Measurements from ENCODE around the gene ASTN2. TPM values are rescaled to one million over a fixed set of nuclear protein-coding genes. Genes with fewer than 3 reads are reported as not detected.
A peak's percentile ranks its signal among the peaks of the same experiment; 100 is the strongest.

The ASTN2 gene
- total and polyA plus RNA-seq, 2 experiments from 2014 or later, result 5.6 to 7.7 TPM

- Histone ChIP-seq H3K4me3 (no peak overlapping the region), H3K9me3 (ENCODE audit: low read depth) (no peaks in the 10 kb centered on the region), H3K27me3 (no peaks in the 10 kb centered on the region), H3K4me1 (ENCODE audit: low read depth) (no peaks in the 10 kb centered on the region), H3K36me3 (no peaks in the 10 kb centered on the region), H3K27ac (no peak overlapping the region)
- DNase-seq (ENCODE audit: low read depth in 1 of 2, low spot score in 1 of 2), result no peak
- no peak for TF ChIP-seq CTCF (IDR thresholded peaks at IDR 0.05; ENCODE audit: low read depth, low read length)
Measured at GRCh38 chr9:117250610-117251215, 164.1 kb downstream of the ASTN2 start.

- no peak for TF ChIP-seq CTCF (IDR thresholded peaks at IDR 0.05; ENCODE audit: low read depth, low read length)
Measured at GRCh38 chr9:117249799-117250198, 165.1 kb downstream of the ASTN2 start.

GRCh38 chr9:117247266-117247665, 167.6 kb downstream of the ASTN2 start:
- H3K27ac ChIP-seq, result no peak overlapping the region
- H3K27me3 ChIP-seq, result no peaks in the 10 kb centered on the region
- DNase-seq (ENCODE audit: low read depth in 1 of 2, low spot score in 1 of 2), result peak; percentile 10 to 14
- H3K36me3 ChIP-seq, result no peaks in the 10 kb centered on the region
- H3K9me3 ChIP-seq (ENCODE audit: low read depth), result no peaks in the 10 kb centered on the region
- peak; percentile 32 for TF ChIP-seq CTCF (IDR thresholded peaks at IDR 0.05; ENCODE audit: low read depth, low read length)
- no peak overlapping the region for H3K4me3 ChIP-seq
- H3K4me1 ChIP-seq (ENCODE audit: low read depth), result no peaks in the 10 kb centered on the region

More at GRCh38 chr9:117249799-117250198, 165.1 kb downstream of the ASTN2 start:
- no peaks in the 10 kb centered on the region for H3K36me3 ChIP-seq
- no peak for DNase-seq (ENCODE audit: low read depth in 1 of 2, low spot score in 1 of 2)
- H3K4me1 ChIP-seq (ENCODE audit: low read depth), result no peaks in the 10 kb centered on the region
- no peaks in the 10 kb centered on the region for H3K27me3 ChIP-seq
- H3K27ac ChIP-seq, result no peak overlapping the region
- no peaks in the 10 kb centered on the region for H3K9me3 ChIP-seq (ENCODE audit: low read depth)
- H3K4me3 ChIP-seq, result no peak overlapping the region

- Histone ChIP-seq H3K36me3 (no peaks in the 10 kb centered on the region), H3K27ac (no peak overlapping the region), H3K4me3 (no peak overlapping the region), H3K4me1 (ENCODE audit: low read depth) (no peaks in the 10 kb centered on the region), H3K27me3 (no peaks in the 10 kb centered on the region), H3K9me3 (ENCODE audit: low read depth) (no peaks in the 10 kb centered on the region)
- TF ChIP-seq CTCF (IDR thresholded peaks at IDR 0.05; ENCODE audit: low read depth, low read length), result no peak
- peak in 1 of 2 donors; percentile 3 for DNase-seq (ENCODE audit: low read depth in 1 of 2, low spot score in 1 of 2)
Measured at GRCh38 chr9:117245175-117245829, 169.6 kb downstream of the ASTN2 start.

- Histone ChIP-seq H3K27ac (no peak overlapping the region), H3K36me3 (no peaks in the 10 kb centered on the region), H3K27me3 (no peaks in the 10 kb centered on the region), H3K4me1 (ENCODE audit: low read depth) (no peaks in the 10 kb centered on the region), H3K9me3 (ENCODE audit: low read depth) (no peaks in the 10 kb centered on the region), H3K4me3 (no peak overlapping the region)
- DNase-seq (ENCODE audit: low read depth in 1 of 2, low spot score in 1 of 2), result no peak
- TF ChIP-seq CTCF (IDR thresholded peaks at IDR 0.05; ENCODE audit: low read depth, low read length), result no peak
Measured at GRCh38 chr9:117242082-117242481, 172.8 kb downstream of the ASTN2 start.
